HepG2 (cell line): ENCODE data around the gene TNKS1BP1. TPM values are rescaled to one million over a fixed set of nuclear protein-coding genes. Genes with fewer than 3 reads are reported as not detected.

Experiments used
- CREM ChIP-seq, 2 experiments: sonication (generic) in 1 of 2; formaldehyde crosslinking in 1 of 2; IDR thresholded peaks; 2 replicates each; pipeline versions ENCODE4 v1.4.0 to v1.6.1; 2016 to 2020; ENCODE audit warnings: antibody characterized with exemption in 1 of 2, mild to moderate bottlenecking in 1 of 2, missing genetic modification reagents in 1 of 2
- HDAC1 ChIP-seq: sonication (generic); formaldehyde crosslinking; IDR thresholded peaks from 2 replicates; pipeline ENCODE4 v1.5.1; 2020; ENCODE audit warnings: mild to moderate bottlenecking, missing genetic modification reagents
- HNRNPLL ChIP-seq: fragments of 200-400 bp; formaldehyde crosslinking; IDR thresholded peaks from 2 replicates; pipeline ENCODE4 v1.6.1; 2017; ENCODE audit warnings: mild to moderate bottlenecking, low read depth, low read length; ENCODE audit not compliant: poor library complexity, severe bottlenecking
- PHF8 ChIP-seq: sonication (generic); formaldehyde crosslinking; IDR thresholded peaks from 2 replicates; pipeline ENCODE4 v1.5.0; 2020; ENCODE audit warnings: missing genetic modification reagents
- SP2 ChIP-seq: sonication (generic); formaldehyde crosslinking; IDR thresholded peaks from 2 replicates; pipeline ENCODE4 v1.5.1; 2020; ENCODE audit warnings: mild to moderate bottlenecking, missing genetic modification reagents
- ZC3H13 ChIP-seq: sonication (generic); formaldehyde crosslinking; IDR thresholded peaks from 2 replicates; pipeline ENCODE4 v1.8.1; 2023; ENCODE audit warnings: mild to moderate bottlenecking, missing genetic modification reagents, moderate library complexity
- ZNF205 ChIP-seq: IDR thresholded peaks from 2 replicates; pipeline ENCODE4 v1.6.1; 2018; ENCODE audit warnings: missing biosample characterization, missing genetic modification reagents
- ZNF224 ChIP-seq: sonication (generic); formaldehyde crosslinking; IDR thresholded peaks from 2 replicates; pipeline ENCODE4 v1.5.0; 2020; ENCODE audit warnings: mild to moderate bottlenecking, missing genetic modification reagents
- ZNF709 ChIP-seq: sonication (generic); formaldehyde crosslinking; IDR thresholded peaks from 2 replicates; pipeline ENCODE4 v1.5.0; 2020; ENCODE audit warnings: mild to moderate bottlenecking, missing genetic modification reagents
- polyA plus RNA-seq, 8 experiments: library from polyadenylated mRNA; depleted of rRNA in 3 of 8; stranded (reverse) in 7 of 8; unstranded in 1 of 8; fragments of >200 nt; fragmentation: Illumina TruSeq in 4 of 8; extraction: Trizol in 4 of 8; gene quantifications; 2 replicates each; pipeline versions ENCODE4 v1.2.1 to v1.2.3, GENCODE V29; 2011 to 2016; ENCODE audit warnings: low read depth in 4 of 8, missing spikeins in 1 of 8, mixed read lengths in 1 of 8; ENCODE audit not compliant: insufficient read depth in 1 of 8
- total RNA-seq, 5 experiments: library from RNA; depleted of rRNA; stranded (reverse); fragments of >200 nt; fragmentation: Illumina TruSeq; extraction: Trizol; gene quantifications; 2 replicates each; pipeline ENCODE4 v1.2.3, GENCODE V29; 2016; ENCODE audit warnings: low read depth in 1 of 5
- TF ChIP-seq, protein P1 (sequence below): sonication (generic); formaldehyde crosslinking; IDR thresholded peaks from 2 replicates; pipeline ENCODE4 v1.5.0; 2020; ENCODE audit warnings: missing genetic modification reagents
- TF ChIP-seq, protein P2 (sequence below): sonication (generic); formaldehyde crosslinking; IDR thresholded peaks from 2 replicates; pipeline ENCODE4 v1.5.0; 2020; ENCODE audit warnings: missing genetic modification reagents
- TF ChIP-seq, protein P3 (sequence below): sonication (generic); formaldehyde crosslinking; IDR thresholded peaks from 2 replicates; pipeline ENCODE4 v1.8.1; 2022; ENCODE audit warnings: mild to moderate bottlenecking, missing genetic modification reagents
- TF ChIP-seq, protein P4 (sequence below): sonication (generic); formaldehyde crosslinking; IDR thresholded peaks from 2 replicates; pipeline ENCODE4 v1.5.0; 2020; ENCODE audit warnings: mild to moderate bottlenecking, missing genetic modification reagents, moderate library complexity
- TF ChIP-seq, protein P5 (sequence below): sonication (generic); formaldehyde crosslinking; IDR thresholded peaks from 2 replicates; pipeline ENCODE4 v1.5.0; 2020; ENCODE audit warnings: mild to moderate bottlenecking, missing genetic modification reagents
- TF ChIP-seq, protein P6 (sequence below): sonication (generic); formaldehyde crosslinking; IDR thresholded peaks from 2 replicates; pipeline ENCODE4 v1.8.1; 2023; ENCODE audit warnings: mild to moderate bottlenecking, missing genetic modification reagents
- TF ChIP-seq, protein P7 (sequence below): sonication (generic); formaldehyde crosslinking; IDR thresholded peaks from 2 replicates; pipeline ENCODE4 v1.4.0; 2020; ENCODE audit warnings: mild to moderate bottlenecking, missing genetic modification reagents

Gene TNKS1BP1
- total and polyA plus RNA-seq, 2 of the 13 experiments (the other 11 are each of a cell fraction or from before 2014, with no cell fraction given), result 13.7 to 15.0 TPM

DNA sequence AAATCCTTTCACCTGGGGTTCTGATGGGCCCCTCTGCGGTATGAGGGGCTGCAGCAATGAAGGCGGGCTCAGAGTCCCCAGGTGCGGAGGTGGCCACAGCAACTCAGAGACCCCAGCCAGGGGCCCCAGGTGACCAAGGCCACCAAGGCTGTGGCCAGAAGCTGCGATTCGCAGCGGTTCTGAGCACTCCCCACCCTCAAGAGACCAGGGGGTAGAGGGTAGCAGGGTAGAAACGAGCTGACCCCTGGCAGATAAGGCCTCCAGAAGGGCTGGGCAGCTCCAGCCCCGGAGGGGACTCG lies 948 bp downstream of the TNKS1BP1 start (continued):
- TF ChIP-seq, protein P1, sequence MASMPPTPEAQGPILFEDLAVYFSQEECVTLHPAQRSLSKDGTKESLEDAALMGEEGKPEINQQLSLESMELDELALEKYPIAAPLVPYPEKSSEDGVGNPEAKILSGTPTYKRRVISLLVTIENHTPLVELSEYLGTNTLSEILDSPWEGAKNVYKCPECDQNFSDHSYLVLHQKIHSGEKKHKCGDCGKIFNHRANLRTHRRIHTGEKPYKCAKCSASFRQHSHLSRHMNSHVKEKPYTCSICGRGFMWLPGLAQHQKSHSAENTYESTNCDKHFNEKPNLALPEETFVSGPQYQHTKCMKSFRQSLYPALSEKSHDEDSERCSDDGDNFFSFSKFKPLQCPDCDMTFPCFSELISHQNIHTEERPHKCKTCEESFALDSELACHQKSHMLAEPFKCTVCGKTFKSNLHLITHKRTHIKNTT (CRISPR knock-in tag), result no peak
- TF ChIP-seq PHF8 (CRISPR knock-in tag), result no peak
- no peak for TF ChIP-seq ZNF224
- TF ChIP-seq HNRNPLL, result no peak
- TF ChIP-seq, protein P2, sequence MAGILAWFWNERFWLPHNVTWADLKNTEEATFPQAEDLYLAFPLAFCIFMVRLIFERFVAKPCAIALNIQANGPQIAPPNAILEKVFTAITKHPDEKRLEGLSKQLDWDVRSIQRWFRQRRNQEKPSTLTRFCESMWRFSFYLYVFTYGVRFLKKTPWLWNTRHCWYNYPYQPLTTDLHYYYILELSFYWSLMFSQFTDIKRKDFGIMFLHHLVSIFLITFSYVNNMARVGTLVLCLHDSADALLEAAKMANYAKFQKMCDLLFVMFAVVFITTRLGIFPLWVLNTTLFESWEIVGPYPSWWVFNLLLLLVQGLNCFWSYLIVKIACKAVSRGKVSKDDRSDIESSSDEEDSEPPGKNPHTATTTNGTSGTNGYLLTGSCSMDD, result no peak
- TF ChIP-seq ZC3H13 (CRISPR knock-in tag), result no peak
- TF ChIP-seq ZNF709, result 0 out of 2 replicates have a peak, but pooled peaks have one; percentile 30
- TF ChIP-seq CREM (IDR thresholded peaks at IDR 0.05), result no peak
- TF ChIP-seq CREM (CRISPR knock-in tag; IDR thresholded peaks at IDR 0.05), result no peak
- TF ChIP-seq SP2 (CRISPR knock-in tag), result no peak
- TF ChIP-seq, protein P3, sequence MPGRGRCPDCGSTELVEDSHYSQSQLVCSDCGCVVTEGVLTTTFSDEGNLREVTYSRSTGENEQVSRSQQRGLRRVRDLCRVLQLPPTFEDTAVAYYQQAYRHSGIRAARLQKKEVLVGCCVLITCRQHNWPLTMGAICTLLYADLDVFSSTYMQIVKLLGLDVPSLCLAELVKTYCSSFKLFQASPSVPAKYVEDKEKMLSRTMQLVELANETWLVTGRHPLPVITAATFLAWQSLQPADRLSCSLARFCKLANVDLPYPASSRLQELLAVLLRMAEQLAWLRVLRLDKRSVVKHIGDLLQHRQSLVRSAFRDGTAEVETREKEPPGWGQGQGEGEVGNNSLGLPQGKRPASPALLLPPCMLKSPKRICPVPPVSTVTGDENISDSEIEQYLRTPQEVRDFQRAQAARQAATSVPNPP, result no peak
- TF ChIP-seq ZNF205 (CRISPR knock-in tag), result 0 out of 2 replicates have a peak, but pooled peaks have one; percentile 28
- TF ChIP-seq, protein P4, sequence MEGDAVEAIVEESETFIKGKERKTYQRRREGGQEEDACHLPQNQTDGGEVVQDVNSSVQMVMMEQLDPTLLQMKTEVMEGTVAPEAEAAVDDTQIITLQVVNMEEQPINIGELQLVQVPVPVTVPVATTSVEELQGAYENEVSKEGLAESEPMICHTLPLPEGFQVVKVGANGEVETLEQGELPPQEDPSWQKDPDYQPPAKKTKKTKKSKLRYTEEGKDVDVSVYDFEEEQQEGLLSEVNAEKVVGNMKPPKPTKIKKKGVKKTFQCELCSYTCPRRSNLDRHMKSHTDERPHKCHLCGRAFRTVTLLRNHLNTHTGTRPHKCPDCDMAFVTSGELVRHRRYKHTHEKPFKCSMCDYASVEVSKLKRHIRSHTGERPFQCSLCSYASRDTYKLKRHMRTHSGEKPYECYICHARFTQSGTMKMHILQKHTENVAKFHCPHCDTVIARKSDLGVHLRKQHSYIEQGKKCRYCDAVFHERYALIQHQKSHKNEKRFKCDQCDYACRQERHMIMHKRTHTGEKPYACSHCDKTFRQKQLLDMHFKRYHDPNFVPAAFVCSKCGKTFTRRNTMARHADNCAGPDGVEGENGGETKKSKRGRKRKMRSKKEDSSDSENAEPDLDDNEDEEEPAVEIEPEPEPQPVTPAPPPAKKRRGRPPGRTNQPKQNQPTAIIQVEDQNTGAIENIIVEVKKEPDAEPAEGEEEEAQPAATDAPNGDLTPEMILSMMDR, result no peak
- TF ChIP-seq, protein P5, sequence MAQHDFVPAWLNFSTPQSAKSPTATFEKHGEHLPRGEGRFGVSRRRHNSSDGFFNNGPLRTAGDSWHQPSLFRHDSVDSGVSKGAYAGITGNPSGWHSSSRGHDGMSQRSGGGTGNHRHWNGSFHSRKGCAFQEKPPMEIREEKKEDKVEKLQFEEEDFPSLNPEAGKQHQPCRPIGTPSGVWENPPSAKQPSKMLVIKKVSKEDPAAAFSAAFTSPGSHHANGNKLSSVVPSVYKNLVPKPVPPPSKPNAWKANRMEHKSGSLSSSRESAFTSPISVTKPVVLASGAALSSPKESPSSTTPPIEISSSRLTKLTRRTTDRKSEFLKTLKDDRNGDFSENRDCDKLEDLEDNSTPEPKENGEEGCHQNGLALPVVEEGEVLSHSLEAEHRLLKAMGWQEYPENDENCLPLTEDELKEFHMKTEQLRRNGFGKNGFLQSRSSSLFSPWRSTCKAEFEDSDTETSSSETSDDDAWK (CRISPR knock-in tag), result no peak
- TF ChIP-seq, protein P6, sequence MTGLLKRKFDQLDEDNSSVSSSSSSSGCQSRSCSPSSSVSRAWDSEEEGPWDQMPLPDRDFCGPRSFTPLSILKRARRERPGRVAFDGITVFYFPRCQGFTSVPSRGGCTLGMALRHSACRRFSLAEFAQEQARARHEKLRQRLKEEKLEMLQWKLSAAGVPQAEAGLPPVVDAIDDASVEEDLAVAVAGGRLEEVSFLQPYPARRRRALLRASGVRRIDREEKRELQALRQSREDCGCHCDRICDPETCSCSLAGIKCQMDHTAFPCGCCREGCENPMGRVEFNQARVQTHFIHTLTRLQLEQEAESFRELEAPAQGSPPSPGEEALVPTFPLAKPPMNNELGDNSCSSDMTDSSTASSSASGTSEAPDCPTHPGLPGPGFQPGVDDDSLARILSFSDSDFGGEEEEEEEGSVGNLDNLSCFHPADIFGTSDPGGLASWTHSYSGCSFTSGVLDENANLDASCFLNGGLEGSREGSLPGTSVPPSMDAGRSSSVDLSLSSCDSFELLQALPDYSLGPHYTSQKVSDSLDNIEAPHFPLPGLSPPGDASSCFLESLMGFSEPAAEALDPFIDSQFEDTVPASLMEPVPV (CRISPR knock-in tag), result no peak
- TF ChIP-seq, protein P7, sequence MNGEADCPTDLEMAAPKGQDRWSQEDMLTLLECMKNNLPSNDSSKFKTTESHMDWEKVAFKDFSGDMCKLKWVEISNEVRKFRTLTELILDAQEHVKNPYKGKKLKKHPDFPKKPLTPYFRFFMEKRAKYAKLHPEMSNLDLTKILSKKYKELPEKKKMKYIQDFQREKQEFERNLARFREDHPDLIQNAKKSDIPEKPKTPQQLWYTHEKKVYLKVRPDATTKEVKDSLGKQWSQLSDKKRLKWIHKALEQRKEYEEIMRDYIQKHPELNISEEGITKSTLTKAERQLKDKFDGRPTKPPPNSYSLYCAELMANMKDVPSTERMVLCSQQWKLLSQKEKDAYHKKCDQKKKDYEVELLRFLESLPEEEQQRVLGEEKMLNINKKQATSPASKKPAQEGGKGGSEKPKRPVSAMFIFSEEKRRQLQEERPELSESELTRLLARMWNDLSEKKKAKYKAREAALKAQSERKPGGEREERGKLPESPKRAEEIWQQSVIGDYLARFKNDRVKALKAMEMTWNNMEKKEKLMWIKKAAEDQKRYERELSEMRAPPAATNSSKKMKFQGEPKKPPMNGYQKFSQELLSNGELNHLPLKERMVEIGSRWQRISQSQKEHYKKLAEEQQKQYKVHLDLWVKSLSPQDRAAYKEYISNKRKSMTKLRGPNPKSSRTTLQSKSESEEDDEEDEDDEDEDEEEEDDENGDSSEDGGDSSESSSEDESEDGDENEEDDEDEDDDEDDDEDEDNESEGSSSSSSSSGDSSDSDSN, result 0 out of 2 replicates have a peak, but pooled peaks have one; percentile 30
- no peak for TF ChIP-seq HDAC1 (CRISPR knock-in tag)
